Stimulated activated CD4-positive, alpha-beta T cell treated with anti-CD3 and anti-CD28 coated beads, TNF-alpha, amount 100 ng/mL, for 1 hour (primary cell): ENCODE results near the gene ART5.
"Not testable (repeated sequence)": the region's sequence is repeated elsewhere in the genome, so short reads cannot be mapped to it uniquely, and the experiment has no call there.

Experiments used
- DNase-seq, 3 donors: peaks; one replicate each; pipeline ENCODE4 v3.0.0-alpha.2; 2020; ENCODE audit warnings: low read depth in 3 of 3, low spot score in 1 of 3

The ART5 gene

GRCh38 chr11:3658252-3658651, 16.5 kb upstream of the ART5 start:
- no peak for DNase-seq

GRCh38 chr11:3657331-3657730, 15.5 kb upstream of the ART5 start:
- DNase-seq = not testable (repeated sequence)

DNA sequence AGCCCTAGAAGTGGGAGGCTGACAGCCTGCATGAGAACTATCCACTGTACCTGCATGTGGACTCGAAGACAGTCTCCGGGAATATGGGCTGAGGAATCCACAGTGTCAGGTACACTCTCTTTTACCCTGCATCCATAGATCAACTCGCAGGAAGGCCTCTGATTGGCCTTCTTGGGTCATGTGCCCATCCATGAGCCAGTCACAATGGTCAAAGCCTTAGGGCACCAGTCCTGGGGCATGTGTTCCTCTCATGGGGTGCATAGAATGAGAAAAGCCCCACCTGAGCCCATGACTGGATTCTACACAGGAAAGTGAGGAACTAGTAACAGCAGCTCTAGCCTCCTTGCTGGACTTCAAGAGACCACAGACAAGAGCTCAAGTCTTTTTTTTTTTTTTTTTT, 13.8 kb upstream of the ART5 start:
- no peak for DNase-seq

- DNase-seq = not testable (repeated sequence)
These were observed 10.7 kb upstream of the ART5 start for GRCh38 chr11:3652514-3652913.

DNA sequence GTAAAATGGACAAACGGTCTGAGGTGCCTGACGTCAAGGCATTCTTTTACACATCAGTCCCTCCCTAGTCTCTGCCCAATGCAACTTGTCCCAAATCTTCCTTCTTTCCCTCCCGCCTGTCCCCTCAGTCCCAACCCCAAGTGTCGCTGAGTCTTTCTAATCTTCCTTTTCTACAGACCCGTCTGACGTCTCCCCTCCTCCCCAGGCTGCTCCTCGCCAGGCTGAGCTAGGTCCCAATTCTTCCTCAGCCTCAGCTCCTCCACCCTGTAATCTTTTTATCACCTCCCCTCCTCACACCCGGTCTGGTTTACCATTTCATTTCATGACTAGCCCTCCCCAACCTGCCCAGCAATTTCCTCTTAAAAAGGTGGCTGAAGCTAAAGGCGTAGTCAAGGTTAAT, 7.6 kb upstream of the ART5 start:
- DNase-seq = not testable (repeated sequence)

DNA sequence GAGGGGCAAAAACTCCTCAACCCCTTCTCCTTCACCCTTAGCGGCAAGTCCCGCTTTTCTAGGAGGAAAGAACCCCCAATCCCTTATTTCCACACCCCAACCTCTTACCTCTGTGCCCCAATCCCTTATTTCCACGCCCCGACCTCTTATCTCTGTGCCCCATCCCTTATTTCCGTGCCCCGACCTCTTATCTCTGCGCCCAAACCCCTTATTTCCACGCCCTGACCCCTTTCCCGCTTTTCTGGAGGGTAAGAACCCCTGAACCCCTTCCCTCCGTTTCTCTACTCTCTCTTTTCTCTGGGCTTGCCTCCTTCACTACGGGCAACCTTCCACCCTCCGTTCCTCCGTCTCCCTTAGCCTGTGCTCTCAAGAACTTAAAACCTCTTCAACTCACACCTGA, 7.1 kb upstream of the ART5 start:
- not testable (repeated sequence) for DNase-seq

DNA sequence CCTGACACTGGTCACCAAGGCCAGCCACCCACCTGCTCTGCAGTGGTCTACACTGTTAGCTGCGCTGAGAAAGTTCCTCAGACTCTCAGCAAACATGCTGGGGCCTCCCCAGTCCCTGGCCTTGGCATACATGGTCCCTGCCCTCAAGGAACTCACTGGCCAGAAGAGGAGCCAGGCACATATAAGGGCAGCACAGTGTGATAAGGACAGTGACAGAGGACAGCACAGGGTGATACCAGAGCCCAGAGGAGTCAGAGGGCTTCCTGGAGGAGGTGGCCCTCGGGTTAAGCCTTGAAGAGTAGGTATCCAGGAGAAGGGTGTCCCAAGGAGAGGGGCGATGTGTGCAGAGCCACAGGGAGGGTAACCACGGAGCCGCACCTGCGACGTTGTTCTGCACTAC, 3.8 kb upstream of the ART5 start:
- DNase-seq = no peak

- DNase-seq = no peak
These were observed 3.0 kb upstream of the ART5 start, which contains the start of gene ART1 for GRCh38 chr11:3644817-3645235. ART1 (plus strand) TSS chr11:3645128; CDS start chr11:3659214, 14,086 bp downstream.

GRCh38 chr11:3643102-3643546, 1.3 kb upstream of the ART5 start:
- not testable (repeated sequence) for DNase-seq

DNA sequence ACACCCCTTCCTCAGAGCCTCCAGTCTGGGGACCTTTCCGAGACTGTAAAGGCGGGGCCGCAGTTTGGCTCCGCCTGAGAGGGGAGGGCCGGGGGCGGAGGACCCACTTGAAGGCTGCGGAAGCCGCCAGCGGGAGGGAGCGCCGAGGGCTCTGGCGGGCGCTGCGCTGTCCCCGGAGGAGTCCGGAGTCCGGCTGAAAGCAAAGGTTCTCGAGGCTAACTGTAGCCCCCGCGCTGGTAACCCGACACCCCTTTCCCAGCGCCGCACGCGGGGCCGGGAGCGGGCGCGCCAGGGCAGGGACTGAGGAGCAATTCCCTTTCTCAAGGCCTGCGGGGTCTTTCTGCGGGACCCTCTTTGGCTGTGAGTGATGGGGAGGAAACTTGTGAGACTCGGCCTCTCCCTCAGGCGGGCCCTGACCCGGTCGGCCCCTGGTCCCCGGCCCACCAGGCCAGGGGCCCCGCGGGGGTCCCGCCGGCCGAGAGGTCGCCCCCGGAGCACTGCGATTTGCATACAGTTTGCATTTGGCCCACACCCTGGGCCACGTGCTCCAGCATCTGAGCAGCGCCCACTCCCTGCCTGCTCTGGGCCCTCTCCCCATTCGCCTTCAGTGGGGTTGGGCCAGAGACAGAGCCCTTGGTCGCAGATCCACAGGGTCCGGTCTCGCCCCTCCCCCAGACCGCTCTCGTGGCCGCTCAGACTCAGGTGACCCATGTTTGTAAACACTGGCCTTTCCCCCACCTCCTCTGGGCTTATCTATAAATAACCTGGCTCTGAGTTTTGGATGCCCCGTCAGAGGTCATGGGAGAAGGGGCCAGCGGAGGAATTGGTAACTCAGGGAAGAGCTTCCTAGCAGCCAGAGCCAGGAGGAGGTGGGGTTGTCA, 519 bp upstream of the ART5 start:
- peak; percentile 28 to 54 (median 50) for DNase-seq

DNA sequence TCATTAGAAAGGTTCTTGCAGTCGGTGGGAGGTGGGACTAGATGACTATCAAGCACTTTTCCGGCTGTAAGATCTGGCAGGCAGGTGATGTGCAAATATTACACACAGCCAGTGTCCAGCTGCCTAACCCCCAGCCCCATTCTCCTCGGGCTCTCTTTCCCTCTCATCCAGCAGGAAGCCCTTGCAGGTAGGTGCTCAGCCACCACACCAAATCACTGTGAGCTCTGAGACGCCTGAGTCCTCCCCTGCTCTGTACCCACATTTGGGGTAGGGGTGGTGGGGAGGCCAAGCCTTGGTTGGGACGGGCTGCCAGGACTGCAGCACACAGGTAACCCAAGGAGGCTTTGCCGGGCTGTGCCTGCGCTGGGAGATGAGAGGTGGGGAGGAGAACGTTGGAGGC, 601 bp downstream of the ART5 start:
- DNase-seq = no peak

- DNase-seq = no peak
These were observed 2.0 kb downstream of the ART5 start for GRCh38 chr11:3639841-3640240.

- DNase-seq = no peak
These were observed 3.3 kb downstream of the ART5 start for GRCh38 chr11:3638513-3638912.

DNA sequence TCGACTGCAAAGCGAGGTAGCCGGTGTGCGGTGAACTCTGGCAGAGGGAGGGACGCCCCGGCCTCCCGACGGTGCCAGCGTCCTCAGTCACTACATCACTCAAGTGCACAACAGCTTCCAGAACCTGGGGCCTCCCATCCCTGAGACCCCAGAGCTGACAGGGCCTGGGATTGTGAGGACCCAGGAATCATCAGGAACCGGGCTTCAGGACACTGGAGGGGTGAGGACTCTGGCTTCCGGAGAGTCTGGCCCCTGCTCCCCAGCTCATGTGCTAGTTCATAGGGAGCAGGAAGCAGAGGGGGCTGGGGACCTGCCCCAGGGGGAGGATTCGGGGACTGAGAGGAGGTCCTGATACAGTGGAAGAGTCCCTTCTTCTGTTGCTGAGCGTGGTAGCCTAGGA, 4.6 kb downstream of the ART5 start:
- no peak for DNase-seq

DNA sequence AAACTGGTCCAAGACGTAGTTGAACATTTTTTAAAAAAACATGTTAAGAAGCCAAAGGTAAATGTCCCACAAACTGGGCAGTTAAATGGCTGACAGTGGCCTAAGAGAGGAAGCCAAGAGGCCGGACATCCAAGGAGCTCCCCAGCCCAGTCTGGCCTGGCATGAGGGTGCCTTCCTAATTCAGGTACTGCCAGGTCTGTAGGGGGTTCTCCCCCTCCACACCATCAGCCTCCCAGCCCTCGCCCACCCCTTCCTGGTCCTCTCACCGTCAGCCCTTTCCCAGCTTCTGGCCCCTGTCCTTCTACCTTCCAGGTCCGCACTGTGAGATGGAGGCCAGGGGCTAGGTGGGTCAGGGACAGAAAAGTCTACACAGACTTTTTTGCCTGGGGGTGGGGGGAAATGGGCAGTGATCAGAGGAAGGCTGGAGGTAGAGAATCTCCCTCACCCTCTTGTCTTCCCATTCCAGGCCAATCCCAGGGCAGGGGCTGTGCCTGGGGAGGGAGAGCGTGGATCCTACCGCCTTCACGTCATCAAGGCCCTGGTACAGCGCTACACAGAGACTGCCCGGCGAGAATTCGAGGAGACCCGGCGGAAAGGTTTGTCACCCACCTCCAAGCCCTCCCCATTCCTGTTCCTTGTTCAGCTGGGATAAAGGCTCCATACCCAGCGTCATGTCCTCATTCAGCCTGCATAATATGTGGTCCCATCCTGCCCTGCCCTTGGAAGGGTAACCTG, 6.0 kb downstream of the ART5 start:
- no peak for DNase-seq

- DNase-seq = no peak
These were observed 9.6 kb downstream of the ART5 start for GRCh38 chr11:3632070-3632660.

- no peak for DNase-seq
These were observed 10.5 kb downstream of the ART5 start for GRCh38 chr11:3631331-3631730.

- no peak for DNase-seq
These were observed 14.5 kb downstream of the ART5 start for GRCh38 chr11:3627291-3627690.

DNA sequence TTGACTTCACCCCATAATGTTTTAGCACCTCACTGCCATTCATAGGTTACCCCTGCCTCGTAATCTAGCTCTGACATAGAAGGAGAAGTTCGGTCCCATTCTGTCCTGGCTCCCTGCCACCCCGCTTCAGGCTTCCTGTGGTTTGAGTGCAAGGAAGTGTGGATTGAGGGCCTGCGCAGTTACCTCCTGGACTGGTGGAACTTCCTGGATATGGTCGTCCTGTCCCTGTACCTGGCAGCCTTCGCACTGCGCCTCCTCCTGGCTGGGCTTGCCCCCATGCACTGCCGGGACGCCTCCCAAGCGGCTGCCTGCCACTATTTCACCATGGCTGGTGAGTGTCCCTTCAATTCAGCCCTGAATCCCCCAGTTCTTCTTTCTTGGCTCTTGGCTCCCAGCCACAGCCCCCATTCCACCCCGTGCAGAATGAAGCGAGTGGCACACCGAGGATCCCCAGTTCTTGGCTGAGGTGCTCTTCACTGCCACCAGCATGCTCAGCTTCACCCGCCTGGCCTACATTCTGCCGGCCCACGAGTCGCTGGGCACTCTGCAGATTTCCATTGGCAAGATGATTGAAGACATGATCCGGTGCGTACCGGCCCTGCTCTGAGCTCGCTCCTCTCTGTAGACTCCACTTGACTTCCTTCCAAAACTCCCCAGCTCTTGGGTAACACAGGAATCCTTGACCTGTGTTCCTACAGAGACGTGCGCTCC, 15.4 kb downstream of the ART5 start:
- no peak for DNase-seq

DNA sequence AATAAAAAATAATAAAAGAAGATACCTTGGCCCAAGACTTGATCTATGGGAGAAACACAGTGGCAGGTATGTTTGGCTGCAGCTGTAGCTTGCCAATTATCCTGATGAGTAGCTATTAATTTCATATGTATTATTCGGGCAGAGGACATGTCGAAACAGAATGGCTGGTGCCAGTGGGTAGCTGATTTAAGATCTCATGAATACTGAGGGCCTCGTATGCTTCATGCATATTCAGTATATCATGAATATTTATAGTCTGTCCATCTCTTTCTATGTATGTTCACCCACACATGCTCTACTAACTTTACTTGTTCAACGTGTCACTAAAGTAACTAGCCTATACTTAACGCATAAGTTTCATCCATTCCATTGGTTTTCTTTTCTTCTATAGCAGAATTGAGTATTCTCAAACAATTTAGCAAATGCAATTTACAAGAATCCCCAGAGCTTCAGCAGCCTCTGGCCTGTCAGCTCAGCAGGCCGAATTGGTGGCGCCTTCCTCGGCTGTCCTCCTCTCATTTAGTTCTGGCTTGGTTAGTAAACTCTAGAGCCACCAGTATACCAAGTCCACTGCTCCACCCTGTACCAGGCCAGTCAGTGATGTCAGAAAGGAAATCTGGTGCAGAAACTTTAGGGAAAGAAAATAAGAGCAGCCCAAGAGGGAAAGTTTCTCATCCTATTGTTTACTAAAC, 17.9 kb downstream of the ART5 start:
- DNase-seq = no peak

DNA sequence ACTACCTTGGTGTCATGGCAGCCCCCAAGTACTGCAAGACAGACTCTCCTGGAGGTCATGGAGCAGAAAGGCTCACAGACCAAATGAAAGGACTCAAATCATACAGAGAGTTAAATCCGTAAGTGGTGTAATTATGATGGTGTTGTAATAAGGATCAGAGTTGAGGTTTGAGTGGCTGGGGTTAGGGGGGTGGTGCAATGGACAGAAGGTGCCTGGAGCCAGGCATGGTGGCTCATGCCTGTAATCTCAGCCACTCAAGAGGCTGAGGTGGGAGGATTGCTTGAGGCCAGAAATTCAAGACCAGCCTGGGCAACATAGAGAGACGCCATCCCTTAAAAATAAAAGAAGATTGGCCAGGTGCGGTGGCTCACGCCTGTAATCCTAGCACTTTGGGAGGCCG, 18.7 kb downstream of the ART5 start:
- DNase-seq = no peak
